ENCODE results near the gene LSR. TPM values are rescaled to one million over a fixed set of nuclear protein-coding genes. Genes with fewer than 3 reads are reported as not detected.
"Not testable (repeated sequence)": the region's sequence is repeated elsewhere in the genome, so short reads cannot be mapped to it uniquely, and the experiment has no call there.

The LSR gene
- total and polyA plus RNA-seq, 7 donors: 1.7 to 5.2 (median 2.4) TPM

GRCh38 chr19:35236638-35237400 lies 12.0 kb upstream of the LSR start:
- H3K4me1 ChIP-seq: no peaks in the 10 kb centered on the region
- no peak overlapping the region for H3K4me3 ChIP-seq
- no peak for DNase-seq
- no peak overlapping the region for H3K27ac ChIP-seq
- intact Hi-C loops (cut with DNase I): no loop called here
- 70 to 72% (median 71%) methylated on average over 6 of the region's 6 CpGs for WGBS, 3 donors
- H3K9me3 ChIP-seq: peaks cover 5% of the 10 kb centered on the region
- ATAC-seq: no peak
- no peaks in the 10 kb centered on the region for H3K36me3 ChIP-seq (ENCODE audit: insufficient read depth in 1 of 2, low read depth in 1 of 2)
- TF ChIP-seq CTCF (IDR thresholded peaks at IDR 0.05): no peak
- H3K27me3 ChIP-seq (ENCODE audit: insufficient read depth in 3 of 3, low read length in 2 of 3): peaks cover 0 to 17% (median 3%) of the 10 kb centered on the region in 3 donors

DNA sequence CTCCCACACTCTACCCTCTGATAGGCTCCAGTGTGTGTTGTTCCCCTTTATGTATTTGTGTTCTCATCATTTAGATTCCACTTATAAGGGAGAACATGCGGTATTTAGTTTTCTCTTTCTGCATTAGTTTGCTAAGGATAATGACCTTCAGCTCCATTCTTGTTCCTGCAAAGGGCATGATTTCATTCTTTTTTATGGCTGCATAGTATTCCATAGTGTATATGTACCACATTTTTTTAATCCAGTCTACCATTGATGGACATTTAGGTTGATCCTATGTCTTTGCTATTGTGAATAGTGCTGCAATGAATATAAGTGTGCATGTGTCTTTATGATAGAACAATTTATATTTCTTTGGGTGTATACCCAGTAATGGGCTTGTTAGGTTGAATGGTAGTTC lies 9.2 kb upstream of the LSR start:
- H3K4me1 ChIP-seq; H3K36me3 ChIP-seq (ENCODE audit: insufficient read depth in 1 of 2, low read depth in 1 of 2); ATAC-seq; H3K4me3 ChIP-seq; DNase-seq; H3K27ac ChIP-seq; H3K9me3 ChIP-seq; intact Hi-C loops (cut with DNase I): not testable (repeated sequence)
- H3K27me3 ChIP-seq (ENCODE audit: insufficient read depth in 3 of 3, low read length in 2 of 3): peaks cover 0 to 38% (median 0%) of the 10 kb centered on the region in 3 donors
- 85 to 91% (median 91%) methylated on average over 1 of the region's 1 CpG for WGBS, 3 donors

DNA sequence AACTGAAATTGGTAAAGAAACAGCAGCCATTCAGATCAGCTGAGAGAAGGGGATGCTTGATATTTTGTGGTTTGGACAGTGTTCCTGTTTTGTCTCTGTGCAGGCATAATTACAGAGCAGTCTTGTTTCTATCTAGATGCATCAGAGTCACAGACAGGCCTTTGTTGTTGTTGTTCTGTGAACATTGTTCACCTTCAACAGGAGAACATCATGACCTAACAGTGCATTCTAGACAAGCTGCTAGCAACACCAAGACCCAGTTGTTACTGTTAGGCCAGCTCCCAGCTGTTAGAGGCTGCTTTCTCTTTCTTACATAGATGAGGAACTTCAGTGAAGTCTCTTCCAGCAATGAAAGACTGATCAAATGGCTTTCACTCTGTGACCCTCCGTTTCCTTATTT lies 8.5 kb upstream of the LSR start:
- intact Hi-C loops (cut with DNase I): no loop called here
- 90 to 95% (median 92%) methylated on average over 1 of the region's 1 CpG for WGBS, 3 donors
- no peaks in the 10 kb centered on the region for H3K4me1 ChIP-seq
- H3K9me3 ChIP-seq: peaks cover 5% of the 10 kb centered on the region
- DNase-seq: no peak
- TF ChIP-seq CTCF (IDR thresholded peaks at IDR 0.05): no peak
- H3K27ac ChIP-seq: no peak overlapping the region
- ATAC-seq: no peak
- peaks cover 0 to 43% (median 0%) of the 10 kb centered on the region in 3 donors for H3K27me3 ChIP-seq (ENCODE audit: insufficient read depth in 3 of 3, low read length in 2 of 3)
- H3K4me3 ChIP-seq: no peak overlapping the region
- H3K36me3 ChIP-seq (ENCODE audit: insufficient read depth in 1 of 2, low read depth in 1 of 2): no peaks in the 10 kb centered on the region

GRCh38 chr19:35241417-35241816 lies 7.4 kb upstream of the LSR start:
- DNase-seq (no peak), ATAC-seq (no peak)
- Histone ChIP-seq H3K9me3 (peaks cover 5% of the 10 kb centered on the region), H3K4me3 (no peak overlapping the region), H3K36me3 (ENCODE audit: insufficient read depth in 1 of 2, low read depth in 1 of 2) (no peaks in the 10 kb centered on the region), H3K27ac (no peak overlapping the region), H3K27me3 (ENCODE audit: insufficient read depth in 3 of 3, low read length in 2 of 3) (peaks cover 0 to 54% (median 3%) of the 10 kb centered on the region in 3 donors), H3K4me1 (no peaks in the 10 kb centered on the region)
- whole genome bisulfite sequencing, 3 donors: 87 to 97% (median 93%) methylated on average over 1 of the region's 1 CpG
- intact Hi-C loops (cut with DNase I): no loop called here
- no peak for TF ChIP-seq CTCF (IDR thresholded peaks at IDR 0.05)

GRCh38 chr19:35246466-35247092 lies 2.2 kb upstream of the LSR start:
- no peak for ATAC-seq
- WGBS, 3 donors: 68 to 72% (median 68%) methylated on average over 4 of the region's 4 CpGs
- Histone ChIP-seq H3K36me3 (ENCODE audit: insufficient read depth in 1 of 2, low read depth in 1 of 2) (no peaks in the 10 kb centered on the region), H3K4me1 (peaks cover 5% of the 10 kb centered on the region), H3K27ac (no peak overlapping the region), H3K27me3 (ENCODE audit: insufficient read depth in 3 of 3, low read length in 2 of 3) (peaks cover 0 to 87% (median 8%) of the 10 kb centered on the region in 3 donors), H3K4me3 (no peak overlapping the region), H3K9me3 (peaks cover 2% of the 10 kb centered on the region)
- DNase-seq: no peak
- intact Hi-C loops (cut with DNase I): no loop called here
- TF ChIP-seq CTCF (IDR thresholded peaks at IDR 0.05): no peak
